Measurements from ENCODE around the gene CLEC4F. TPM values are rescaled to one million over a fixed set of nuclear protein-coding genes. Genes with fewer than 3 reads are reported as not detected.

The CLEC4F gene
- total and polyA plus RNA-seq, 2 of the 4 experiments (the other 2 are of a cell fraction), result not detected

DNA sequence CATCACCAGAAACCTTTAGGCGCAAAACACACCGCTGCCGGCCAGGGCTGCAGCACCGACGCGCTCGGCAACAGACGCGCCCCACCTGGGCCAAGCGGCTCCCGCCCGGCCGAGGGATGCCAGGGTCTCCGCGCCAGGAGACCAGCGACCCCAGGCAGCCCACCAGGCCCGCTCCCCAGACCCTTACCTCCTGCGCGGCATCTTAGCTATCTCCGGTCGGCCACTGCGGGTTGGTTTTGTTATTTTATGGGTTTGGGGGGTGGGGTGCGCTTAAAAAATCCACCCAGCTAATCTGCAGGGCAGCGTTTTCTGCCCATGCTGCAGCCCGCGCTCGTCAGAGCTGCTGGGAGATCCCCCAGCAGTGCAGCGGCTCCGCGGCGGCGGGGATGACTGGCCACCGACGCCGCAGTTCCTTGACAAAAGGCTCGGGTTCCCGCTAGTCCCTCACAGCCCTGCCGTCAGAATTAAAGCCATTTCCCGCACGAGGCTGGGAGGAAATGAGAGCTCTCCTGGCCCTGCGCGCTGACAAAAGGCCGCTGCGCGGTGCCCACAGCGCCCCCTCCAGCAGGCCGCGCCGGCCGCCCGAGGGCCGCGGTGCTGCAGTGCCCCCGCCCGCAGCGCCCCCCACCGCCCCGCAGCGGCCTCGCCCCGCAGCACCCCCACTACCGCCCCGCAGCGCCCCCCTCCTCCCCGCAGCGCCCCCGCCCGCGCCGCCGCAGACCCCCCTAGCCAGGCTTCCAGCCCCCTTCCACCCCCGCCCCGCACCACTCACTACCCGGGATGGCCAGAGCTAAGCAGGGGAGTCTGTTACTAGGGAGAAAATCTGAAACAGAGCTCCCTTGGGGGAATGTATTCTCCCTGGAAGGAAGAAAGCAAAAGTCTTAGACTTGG is 52.5 kb downstream of the CLEC4F start, which contains the start of gene ADD2:
Gene ADD2, minus strand, starts transcription at position 502 of the 891 bp plus-strand sequence. CDS start 61,792 bp downstream, outside the sequence.
- no peaks in the 10 kb centered on the region for H3K79me1 ChIP-seq (ENCODE audit: low read depth in 1 of 2, low read length in 2 of 2)
- TF ChIP-seq RAD21 (IDR thresholded peaks at IDR 0.05; ENCODE audit: low read length) (no peak), RFX5 (IDR thresholded peaks at IDR 0.05; ENCODE audit: low read depth, low read length) (no peak)
- TF ChIP-seq, protein P1, sequence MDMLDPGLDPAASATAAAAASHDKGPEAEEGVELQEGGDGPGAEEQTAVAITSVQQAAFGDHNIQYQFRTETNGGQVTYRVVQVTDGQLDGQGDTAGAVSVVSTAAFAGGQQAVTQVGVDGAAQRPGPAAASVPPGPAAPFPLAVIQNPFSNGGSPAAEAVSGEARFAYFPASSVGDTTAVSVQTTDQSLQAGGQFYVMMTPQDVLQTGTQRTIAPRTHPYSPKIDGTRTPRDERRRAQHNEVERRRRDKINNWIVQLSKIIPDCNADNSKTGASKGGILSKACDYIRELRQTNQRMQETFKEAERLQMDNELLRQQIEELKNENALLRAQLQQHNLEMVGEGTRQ (IDR thresholded peaks at IDR 0.05; ENCODE audit: low read depth, low read length), result no peak
- TF ChIP-seq, protein P2, sequence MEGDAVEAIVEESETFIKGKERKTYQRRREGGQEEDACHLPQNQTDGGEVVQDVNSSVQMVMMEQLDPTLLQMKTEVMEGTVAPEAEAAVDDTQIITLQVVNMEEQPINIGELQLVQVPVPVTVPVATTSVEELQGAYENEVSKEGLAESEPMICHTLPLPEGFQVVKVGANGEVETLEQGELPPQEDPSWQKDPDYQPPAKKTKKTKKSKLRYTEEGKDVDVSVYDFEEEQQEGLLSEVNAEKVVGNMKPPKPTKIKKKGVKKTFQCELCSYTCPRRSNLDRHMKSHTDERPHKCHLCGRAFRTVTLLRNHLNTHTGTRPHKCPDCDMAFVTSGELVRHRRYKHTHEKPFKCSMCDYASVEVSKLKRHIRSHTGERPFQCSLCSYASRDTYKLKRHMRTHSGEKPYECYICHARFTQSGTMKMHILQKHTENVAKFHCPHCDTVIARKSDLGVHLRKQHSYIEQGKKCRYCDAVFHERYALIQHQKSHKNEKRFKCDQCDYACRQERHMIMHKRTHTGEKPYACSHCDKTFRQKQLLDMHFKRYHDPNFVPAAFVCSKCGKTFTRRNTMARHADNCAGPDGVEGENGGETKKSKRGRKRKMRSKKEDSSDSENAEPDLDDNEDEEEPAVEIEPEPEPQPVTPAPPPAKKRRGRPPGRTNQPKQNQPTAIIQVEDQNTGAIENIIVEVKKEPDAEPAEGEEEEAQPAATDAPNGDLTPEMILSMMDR (conservative IDR thresholded peaks at IDR 0.05; ENCODE audit: low read depth, low read length), result peak; percentile 12; the same call in 1 of the 2 replicates
- no peak within 1 kb of the TSS for H4K91ac ChIP-seq (ENCODE audit: insufficient read depth, low read depth, low read length)
- no peak within 1 kb of the TSS for H2AK5ac ChIP-seq (ENCODE audit: low read depth, low read length)
- BruUV-seq (replicated peaks), result no TSS peak
- H3K9me1 ChIP-seq (ENCODE audit: insufficient read depth, low read length), result peaks cover 2% of the 10 kb centered on the region; the same call in 1 of the 2 replicates
- ATAC-seq (ENCODE audit: low read depth) (peak; percentile 35), DNase-seq (peak; percentile 1)
- CTCF ChIA-PET, result no interaction called here
- no peaks in the 10 kb centered on the region for H3K9me3 ChIP-seq (ENCODE audit: control insufficient read depth, insufficient read depth, low read length)
- POLR2A ChIA-PET (ENCODE audit: unreplicated experiment), result no interaction called here
- peak within 1 kb of the TSS; percentile 21; the same call in 1 of the 2 replicates for H3K4me2 ChIP-seq (ENCODE audit: low read depth, low read length)
- peaks cover 48% of the 10 kb centered on the region for H3K27me3 ChIP-seq (ENCODE audit: control insufficient read depth, insufficient read depth, low read length)
- H3K36me3 ChIP-seq (ENCODE audit: control insufficient read depth, insufficient read depth, low read length), result no peaks in the 10 kb centered on the region
- H2BK15ac ChIP-seq (ENCODE audit: low read depth, low read length), result no peak within 1 kb of the TSS
- no peak within 1 kb of the TSS for H2AK9ac ChIP-seq (replicated peaks; ENCODE audit: low read depth, low read length, poor library complexity)
- no peak within 1 kb of the TSS for H3K23ac ChIP-seq (ENCODE audit: low read depth, low read length)
- no peaks in the 10 kb centered on the region for H3K4me1 ChIP-seq (ENCODE audit: control insufficient read depth, insufficient read depth, low read length)
- H4K8ac ChIP-seq (ENCODE audit: low read depth in 2 of 2, low read length in 2 of 2), result no peak within 1 kb of the TSS
- H2BK5ac ChIP-seq (ENCODE audit: low read depth, low read length, poor library complexity, severe bottlenecking), result no peak within 1 kb of the TSS
- H3K4me3 ChIP-seq (ENCODE audit: insufficient read depth, low read depth, low read length), result no peak within 1 kb of the TSS
- H2BK20ac ChIP-seq (ENCODE audit: low read depth, low read length), result no peak within 1 kb of the TSS
- H3K27ac ChIP-seq (ENCODE audit: insufficient read depth, low read length), result no peak within 1 kb of the TSS
- dilution Hi-C loops (cut with HindIII; ENCODE audit: low sequenced_read_pairs, unreplicated experiment) (no loop called here), in situ Hi-C loops (cut with MboI; ENCODE audit: low sequenced_read_pairs) (no loop called here), intact Hi-C loops (cut with micrococcal nuclease) (no loop called here)
- H3K9ac ChIP-seq (ENCODE audit: low read depth, low read length), result no peak within 1 kb of the TSS
- no CpG with 5 or more reads among the region's 74 CpGs for WGBS, 2 experiments (ENCODE audit: extremely low coverage in 2 of 2, insufficient read length in 1 of 2)
- H3K4ac ChIP-seq (ENCODE audit: low read depth, low read length), result no peak within 1 kb of the TSS
- no peak within 1 kb of the TSS for H3K18ac ChIP-seq (ENCODE audit: low read depth, low read length)
- H2AFZ ChIP-seq (replicated peaks; ENCODE audit: low read length, poor library complexity), result peak within 1 kb of the TSS; percentile 49
- no peak within 1 kb of the TSS for H2BK120ac ChIP-seq (ENCODE audit: low read depth, low read length)
- no peak within 1 kb of the TSS for H4K5ac ChIP-seq (ENCODE audit: low read depth, low read length)
- no peak within 1 kb of the TSS for H3K14ac ChIP-seq (replicated peaks; ENCODE audit: low read depth, low read length)
- H3K56ac ChIP-seq (ENCODE audit: extremely low read depth, insufficient read depth, low read length), result no peak within 1 kb of the TSS
- H4K20me1 ChIP-seq (ENCODE audit: insufficient read depth, low read length), result no peaks in the 10 kb centered on the region
